Renal cortex interstitium (tissue), 11 donors: ENCODE results near the gene FRRS1L. TPM values are rescaled to one million over a fixed set of nuclear protein-coding genes. Genes with fewer than 3 reads are reported as not detected.
A peak's percentile ranks its signal among the peaks of the same experiment; 100 is the strongest.

Source experiments
- DNase-seq, 11 donors: peaks; one replicate each; pipeline ENCODE4 v3.0.0-alpha.2; 2013; ENCODE audit warnings: low read depth in 9 of 11, low spot score in 4 of 11; ENCODE audit errors: extremely low read depth in 1 of 11
- polyA plus RNA-seq, 3 donors: library from polyadenylated mRNA; unstranded; fragments of 120-200 nt; gene quantifications; one replicate each; pipeline ENCODE4 v1.2.1, GENCODE V29; 2013; ENCODE audit not compliant: insufficient read length in 3 of 3

Gene FRRS1L
- polyA plus RNA-seq, 3 donors: 2.9 to 3.7 (median 3.1) TPM

DNA sequence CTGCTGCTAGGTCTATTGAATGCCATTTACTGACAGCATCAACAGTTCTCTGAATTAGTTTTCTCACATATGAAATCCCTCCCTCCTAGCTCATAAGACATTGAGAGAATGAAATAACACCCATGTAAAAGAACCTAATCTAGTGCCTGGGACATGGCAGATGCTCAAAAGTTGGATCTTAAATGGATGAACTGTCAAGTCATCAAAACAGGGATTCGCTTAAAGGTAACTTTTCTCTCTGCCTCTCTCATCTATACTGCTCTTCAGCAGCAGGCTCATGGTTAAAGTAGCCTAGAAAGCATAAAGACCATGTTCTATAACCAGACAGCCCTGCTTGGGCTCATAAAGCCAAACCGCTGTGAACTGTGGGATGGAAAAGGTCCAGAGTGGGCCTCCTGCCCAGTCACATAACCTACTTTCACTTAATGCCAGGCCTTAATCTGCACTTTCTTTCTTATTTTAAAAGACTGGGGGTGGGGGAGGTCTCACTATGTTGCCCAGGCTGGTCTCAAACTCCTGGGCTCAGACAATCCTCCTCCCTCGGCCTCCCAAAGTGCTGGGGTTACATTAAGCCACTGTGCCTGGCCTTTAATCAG is 51.0 kb downstream of the FRRS1L start:
- DNase-seq: no peak

DNA sequence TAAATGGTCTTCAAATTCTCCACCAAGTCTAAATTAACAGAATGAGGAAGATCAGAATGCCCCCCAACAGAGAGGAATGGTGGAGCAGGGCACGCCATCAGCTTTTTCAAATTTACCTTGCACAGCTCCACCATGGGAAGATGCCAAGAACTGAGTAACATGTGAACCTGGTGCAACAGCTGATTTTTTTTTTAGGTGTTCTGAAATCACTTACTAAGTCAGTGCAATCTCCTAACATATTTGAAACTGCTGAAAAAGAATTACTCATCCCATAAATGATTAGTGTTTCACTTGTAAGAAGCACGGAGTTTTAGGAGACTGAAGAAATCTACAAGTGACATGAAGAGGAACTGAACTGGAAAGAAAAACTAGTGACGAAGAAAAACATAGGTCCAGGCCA is 52.4 kb downstream of the FRRS1L start:
- no peak for DNase-seq

DNA sequence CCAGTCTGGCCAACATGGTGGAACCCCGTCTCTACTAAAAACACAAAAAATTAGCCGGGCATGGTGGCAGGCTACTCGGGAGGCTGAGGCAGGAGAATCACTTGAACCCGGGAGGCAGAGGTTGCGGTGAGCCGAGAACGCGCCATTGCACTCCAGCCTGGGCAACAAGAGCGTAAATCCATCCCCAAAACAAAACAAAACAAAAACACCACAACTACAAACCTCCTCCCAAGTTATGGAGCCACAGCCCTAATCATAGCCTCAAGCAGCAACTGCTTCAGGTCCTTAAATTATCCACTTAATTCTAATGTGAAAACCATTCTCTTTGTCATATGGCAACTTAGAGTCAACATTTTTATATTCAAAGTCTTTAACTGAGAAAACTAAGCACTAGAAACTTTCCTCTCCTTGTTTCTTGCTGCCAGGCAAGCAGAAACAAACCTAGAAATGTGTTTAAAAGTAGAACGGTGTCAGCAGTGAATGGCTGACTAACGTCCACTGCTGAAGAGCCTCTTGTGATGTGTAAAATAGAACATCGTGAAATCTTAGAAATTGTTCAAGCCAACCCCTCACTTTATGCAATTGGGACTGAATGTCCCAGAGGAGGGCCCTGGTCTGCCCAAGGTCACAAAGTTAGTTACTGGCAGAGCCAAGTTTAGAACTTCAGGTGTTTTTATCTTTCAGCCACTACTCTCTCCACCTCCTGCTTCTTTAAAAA is 53.0 kb downstream of the FRRS1L start:
- no peak for DNase-seq

DNA sequence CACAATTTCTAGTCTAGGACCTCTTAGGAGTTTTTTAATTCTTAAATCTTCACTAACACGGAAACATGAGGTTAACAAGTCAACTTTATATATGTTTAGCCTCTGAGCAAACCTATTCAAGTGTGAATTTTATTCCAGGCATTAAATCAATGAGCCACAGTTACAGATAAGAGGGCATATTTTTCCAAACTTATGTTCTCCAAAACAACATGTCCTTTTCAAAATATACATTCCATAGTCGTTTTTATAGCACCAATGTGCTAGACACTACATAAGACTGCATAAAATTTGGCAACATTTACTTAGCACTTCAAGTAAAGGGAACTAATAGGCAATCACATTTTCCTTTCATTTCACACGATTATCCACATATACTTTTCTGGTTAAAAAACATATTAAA is 53.8 kb downstream of the FRRS1L start:
- no peak for DNase-seq

DNA sequence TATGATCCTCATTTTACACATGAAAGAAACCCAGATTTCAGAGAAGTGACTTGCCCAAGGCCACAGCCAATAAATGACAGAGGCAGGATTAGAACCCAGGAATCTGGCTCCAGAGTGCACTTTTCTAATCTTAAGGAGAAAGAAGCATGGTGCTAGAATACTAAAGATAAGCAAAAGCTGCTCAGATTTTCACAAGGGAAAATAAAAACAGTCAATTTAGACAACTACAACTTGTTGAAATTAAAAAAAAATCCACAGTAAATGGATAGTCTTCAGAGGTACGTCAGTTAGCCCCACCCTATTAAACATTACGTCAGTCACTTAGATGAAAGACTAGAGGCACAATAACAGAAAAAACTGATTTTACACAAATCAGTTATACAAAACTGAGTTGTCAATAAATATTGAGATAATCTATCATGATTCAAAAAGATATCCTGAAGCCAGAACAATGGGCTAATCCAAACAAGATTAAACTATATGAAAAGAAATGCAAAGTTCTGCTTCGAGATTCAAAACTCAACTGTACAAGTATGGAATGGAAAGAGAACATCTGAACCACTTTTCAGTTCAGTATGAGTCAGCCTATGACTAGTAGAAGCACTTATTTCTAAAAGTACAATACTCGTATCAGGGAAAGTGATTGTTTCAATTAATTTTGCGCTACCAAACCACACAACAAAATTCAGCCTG is 56.6 kb downstream of the FRRS1L start:
- DNase-seq: no peak

DNA sequence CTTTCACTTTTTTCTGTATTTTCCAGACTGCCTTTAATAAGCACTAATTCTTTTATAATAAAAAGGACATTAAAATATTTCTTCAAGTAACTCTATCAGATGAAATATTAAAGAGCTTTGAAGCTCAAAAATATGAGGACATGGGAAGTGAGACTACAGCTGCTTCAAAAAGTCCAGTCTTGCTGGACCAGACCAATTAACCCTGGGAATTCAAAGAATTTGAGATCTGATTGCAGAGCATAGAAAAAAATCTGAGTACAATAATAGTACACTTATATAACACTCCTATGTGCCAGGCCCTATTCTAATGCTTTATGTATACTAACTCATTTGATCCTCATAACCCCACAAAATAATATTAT is 57.1 kb downstream of the FRRS1L start:
- no peak for DNase-seq

DNA sequence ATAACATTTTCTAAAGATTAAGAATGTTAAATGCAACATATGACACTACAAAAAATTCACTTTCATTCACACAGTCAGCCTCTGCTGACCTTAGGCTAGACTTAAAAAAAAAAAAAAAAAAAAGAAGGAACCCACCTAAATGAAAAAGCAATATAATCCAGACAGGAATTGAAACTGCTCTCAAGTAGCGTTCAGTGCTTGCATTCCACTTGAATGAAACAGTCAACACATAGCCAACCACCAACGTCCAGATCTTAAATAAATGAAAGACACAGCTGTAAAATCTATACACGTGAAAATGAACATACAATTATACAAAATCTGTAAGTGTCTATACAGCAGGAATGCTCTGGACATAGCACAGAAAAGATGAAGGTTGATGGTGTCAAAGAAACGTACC is 58.7 kb downstream of the FRRS1L start:
- DNase-seq: no peak

DNA sequence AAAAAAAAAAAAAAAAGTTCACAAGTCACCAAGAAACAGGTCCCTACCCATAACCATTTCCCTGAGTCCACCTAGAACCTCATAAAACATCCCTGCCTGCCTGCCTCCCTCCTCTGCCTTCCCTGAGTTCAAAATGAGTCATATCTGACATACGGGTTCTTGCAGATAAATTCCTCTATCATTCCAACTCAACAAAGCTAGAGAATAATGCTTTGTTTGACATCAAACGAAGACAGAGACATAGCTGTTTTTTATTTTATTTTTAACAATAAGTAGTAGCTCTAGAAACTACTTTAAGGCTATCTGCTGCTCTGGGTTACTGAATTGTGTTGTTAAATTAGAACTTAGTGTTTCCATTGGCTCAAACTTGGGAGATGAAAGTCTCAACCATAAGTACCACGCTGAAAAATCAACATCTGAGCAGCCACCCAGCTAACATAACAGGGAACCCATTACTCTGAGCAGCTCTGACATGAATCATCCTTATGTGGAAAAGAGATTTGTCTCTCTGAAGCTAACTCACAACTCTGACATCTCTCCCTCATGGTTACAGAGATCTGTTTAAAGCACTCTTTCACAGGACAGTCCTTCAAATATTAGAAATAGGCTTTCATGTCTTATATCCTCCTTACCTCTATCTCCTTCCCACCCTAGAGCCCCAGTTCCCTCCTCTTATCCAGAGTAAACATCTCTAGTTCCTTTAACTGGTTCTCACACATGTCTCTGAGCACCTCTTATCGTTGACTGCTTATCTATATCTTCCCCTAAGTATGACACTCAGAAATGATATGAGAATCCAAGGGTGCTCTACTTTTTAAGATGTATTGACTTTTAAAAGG is 59.4 kb downstream of the FRRS1L start:
- no peak for DNase-seq

DNA sequence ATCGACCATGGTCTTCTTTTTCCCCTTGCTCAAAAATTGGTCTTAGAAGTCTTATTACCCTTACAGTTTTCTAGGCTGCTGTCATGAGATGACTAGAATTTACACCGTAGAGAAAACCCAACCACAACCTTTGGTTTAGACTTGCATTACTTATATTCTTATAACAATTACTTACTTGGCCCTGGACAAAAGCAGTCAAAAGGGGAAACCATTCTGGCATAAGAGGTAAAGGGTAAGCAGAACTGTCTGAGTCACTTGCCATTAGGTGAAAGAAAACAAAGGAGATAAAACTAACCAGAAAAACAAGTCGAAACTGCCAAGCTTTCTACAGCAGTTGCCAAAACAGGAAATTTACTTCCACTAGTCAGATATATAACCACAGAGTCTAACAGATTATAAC is 65.2 kb downstream of the FRRS1L start:
- DNase-seq: no peak

DNA sequence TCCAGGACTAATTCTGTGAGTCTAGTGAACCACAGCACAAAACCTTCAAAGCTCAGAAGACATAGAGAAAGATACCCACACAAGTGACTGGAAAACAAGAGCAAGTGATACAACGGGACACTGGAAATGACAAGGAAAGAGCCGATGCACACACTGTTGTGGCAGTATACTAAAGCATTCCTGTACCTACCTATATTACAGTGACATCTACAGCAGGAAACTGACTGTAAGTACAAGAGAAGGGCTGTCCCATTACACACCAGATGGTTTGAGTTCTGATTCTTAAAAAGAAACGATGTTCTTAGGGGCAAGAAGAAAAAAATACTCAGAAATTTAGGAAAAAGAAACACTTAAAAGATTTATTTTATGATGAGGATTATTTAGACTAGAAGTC is 65.8 kb downstream of the FRRS1L start:
- DNase-seq: no peak

DNA sequence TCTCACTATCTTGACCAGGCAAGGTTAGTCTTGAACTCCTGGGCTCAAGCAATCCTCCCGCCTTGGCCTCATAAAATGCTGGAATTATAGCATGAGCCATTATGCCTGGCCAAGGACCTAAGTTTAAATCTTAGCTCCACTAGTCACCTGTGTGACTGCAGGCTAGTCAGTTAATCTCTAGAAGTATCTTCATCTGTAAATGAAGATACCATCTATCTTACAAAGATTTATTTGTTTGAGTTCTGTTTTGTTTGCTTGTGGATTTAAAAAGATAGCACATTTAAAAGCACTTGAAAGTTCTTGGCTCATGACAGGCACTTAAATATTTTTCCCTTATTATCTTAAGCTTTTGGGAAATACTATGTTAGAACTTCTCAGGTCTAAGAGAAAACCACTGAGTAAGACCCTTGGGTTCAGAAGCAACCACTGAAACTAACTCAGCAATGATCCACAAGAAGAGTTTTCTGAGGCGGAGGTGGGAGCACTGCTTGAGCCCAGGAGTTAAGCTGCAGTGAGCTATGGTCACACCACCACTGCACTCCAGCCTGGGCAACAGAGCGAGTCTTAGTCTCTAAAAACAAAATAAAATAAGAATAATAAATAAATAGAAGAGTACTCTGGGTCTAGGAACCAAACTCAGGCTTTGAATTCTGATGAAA is 66.4 kb downstream of the FRRS1L start:
- no peak for DNase-seq

DNA sequence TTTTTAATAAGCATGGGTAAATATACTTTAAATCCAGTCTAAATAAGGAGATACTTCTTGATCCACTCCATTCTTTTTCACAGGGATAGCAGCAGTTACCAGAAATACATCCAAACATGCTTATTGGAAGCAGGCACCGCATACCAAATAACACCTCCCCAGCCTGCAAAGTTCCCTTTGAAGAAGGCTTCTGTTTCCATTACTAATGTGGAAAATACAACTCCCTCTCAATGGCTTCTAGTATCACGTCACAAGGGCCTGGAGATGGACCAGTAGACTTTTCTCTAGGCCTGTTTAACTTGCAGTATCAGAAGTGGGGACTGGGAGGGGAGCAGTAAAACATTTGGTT is 68.1 kb downstream of the FRRS1L start:
- no peak for DNase-seq

DNA sequence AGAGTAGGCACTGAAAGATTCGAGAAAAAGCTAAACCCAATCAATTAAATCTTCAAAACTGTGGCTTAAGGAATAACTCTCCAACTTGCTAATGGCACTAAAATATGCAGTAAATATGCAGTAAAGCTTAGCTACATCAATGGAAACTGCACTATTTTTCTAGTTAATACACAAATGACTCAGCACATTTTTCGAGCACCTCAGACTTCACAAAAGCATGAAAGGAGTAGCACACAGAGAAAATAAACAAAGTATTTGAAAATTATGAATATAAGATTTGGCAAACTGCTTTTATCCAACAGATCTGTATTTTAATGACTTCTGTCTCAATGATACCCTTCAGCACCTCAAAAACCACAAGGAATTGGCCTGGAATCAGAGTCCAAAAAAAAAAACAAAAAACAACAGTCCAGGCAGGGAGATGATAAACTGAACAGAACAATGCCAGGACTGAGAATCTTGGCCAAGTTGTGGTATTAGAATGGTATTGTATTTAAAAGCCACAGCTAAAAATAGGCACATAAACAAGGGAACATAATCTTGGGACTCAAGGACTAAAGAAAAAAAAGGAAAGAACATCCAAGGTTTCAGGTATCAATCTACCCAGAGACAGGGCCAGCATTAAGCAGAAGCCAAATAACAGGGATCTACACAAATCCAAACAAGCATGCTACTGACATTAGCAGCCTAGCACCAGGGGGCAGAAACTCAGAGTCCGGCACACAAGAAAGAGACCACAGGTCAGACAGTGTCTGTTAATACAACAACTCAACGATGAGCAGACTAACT is 68.7 kb downstream of the FRRS1L start:
- DNase-seq: peak in 3 of 11 donors; percentile 14 to 24 (median 15)

DNA sequence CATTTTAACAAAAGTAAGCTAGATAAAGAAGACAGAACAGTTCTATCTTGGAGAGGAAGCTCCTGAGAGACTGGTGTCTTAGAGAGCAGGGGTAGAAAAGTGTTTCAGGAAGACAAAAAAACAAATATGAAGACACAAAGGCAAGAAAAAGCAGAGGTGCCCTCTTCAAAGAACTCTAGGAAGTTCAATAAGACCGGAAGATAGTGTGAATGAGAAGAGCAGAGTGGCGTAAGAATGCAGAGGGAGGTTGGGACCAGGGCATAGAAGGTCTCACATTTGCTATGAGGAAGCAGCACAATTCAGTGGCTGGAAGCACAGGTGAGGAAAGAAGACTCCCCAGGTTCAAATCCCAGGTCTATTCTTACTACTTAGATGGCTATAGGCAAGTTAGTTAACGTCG is 69.9 kb downstream of the FRRS1L start:
- DNase-seq: no peak

DNA sequence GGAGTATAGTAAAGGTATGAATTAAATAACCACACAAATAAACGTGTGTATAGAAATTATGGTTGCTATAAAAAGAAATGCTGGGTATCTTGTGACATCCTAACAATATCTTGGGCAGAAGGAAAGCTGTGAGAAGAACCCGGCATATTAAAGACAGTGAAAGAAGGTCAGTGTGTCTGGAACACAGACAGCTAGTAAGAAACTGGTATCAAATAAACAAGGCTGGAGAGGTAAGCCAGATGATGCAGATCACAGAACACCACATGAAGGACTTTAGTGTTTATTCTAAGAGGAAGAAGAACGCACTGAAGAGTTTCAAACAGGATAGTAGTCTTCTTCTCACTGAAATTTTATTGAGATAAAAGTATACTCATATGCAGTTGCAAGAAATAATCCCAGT is 71.7 kb downstream of the FRRS1L start:
- no peak for DNase-seq

DNA sequence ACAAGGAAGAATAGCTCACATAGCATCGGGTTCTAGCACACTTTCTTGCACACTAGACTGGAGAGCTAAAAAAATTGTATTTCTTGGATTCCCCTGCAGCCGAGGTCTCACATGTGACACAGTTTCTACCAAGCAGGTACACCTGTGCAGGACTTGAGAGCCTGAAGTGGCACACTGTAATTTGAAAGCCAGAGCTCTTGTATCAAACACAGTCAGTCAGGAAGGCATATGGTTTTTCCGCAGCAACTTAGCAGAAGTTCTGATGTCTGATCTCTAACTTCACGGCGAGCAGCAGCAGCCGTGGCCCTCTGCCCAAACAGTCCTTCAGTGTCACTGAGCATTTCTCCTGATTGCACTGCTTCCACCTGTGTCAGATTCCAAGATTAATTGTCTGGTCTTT is 72.8 kb downstream of the FRRS1L start:
- DNase-seq: no peak

DNA sequence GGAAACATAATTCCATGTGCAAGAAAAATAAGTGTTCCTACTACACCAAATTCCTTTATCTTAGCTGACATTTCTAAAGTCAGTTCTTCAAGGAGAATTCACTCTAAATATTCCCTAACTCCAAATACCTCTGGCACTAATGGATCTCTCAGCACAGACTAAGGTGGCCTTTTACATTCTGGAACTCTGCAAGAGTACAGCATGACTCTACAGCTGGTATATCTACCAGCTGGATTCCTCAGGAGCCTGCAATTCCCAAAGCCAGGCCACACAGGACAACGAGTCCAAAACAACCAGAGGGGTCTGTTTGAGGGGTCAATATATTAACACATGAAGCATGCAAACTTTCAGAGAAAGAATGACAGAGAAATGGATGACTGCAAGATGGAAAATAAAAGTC is 74.5 kb downstream of the FRRS1L start:
- DNase-seq: no peak

DNA sequence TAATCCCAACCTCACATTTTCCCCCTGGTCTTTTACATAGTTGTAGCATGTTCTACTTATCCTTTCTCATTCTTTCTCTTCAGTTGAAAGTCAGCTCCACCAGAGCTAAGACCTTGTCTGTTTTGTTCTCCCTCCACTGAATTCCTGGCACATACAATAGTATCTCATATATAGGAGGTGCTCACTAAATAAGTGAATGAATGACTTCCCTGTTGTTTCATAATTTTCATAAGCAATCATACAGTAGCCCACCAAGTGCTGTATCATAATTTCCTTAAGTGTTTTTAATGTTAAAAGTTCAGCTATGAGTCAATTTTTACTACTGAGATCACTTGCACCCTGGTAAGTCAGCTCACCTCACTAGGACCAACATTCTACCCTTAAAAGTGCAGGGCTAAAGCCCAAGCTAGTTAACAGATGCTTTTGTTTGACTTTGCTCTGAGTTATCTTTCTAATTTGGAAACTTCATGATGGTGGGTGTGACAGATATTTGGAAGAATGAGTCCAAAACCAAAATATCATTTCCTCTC is 74.9 kb downstream of the FRRS1L start:
- DNase-seq: no peak
